Hematopoietic multipotent progenitor cell treated with erythropoietin and hydrocortisone succinate and interleukin-3 and kit ligand, for 17 days (in vitro differentiated cells): ENCODE results near the gene MBNL1.

Source experiments
- DNase-seq: peaks from one replicate; pipeline ENCODE4 v3.0.0-alpha.2; 2015; ENCODE audit warnings: low spot score

Gene MBNL1

DNA sequence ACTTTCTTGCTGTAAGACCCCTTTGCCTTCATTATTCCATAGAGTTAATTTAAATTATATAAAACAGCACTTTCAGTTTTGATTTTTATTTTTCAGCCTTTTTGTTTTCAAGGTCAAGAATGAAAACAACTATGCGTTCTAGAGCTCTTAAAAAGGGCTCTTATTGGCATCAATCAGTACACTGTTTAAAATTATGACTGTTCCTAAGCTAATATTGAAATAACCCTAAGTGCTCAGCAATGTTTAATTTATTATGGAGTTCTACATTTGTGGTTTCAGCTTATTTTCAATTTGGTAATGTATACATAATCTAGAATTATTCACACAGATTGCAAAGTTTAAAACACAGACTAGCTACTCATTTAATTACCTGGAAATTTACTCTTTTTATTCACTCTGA is 179.4 kb downstream of the MBNL1 start:
- no peak for DNase-seq

DNA sequence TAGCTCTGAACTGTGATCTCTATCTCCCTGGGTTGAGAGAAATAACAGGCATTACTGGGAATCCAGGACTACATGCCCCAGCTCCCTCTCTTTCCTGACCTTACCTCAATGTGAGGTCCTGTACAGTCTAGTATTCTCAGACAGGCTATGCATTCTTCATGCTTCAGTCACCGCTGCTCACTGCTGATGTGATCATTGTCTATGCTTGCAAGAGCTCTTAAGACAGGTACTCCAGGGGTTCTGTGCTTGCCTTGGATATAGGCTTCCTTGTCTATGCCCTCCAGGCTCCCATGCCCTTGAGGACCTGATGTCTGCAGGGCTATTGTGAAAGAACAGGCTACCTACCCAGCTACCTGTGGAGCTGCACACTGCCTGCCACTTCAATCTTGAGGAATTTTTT is 183.6 kb downstream of the MBNL1 start:
- DNase-seq = no peak

GRCh38 chr3:152454076-152454875 is 185.5 kb downstream of the MBNL1 start:
- no peak for DNase-seq

- DNase-seq = no peak
These were observed 187.3 kb downstream of the MBNL1 start for GRCh38 chr3:152455989-152456388.

- DNase-seq = no peak
These were observed 189.0 kb downstream of the MBNL1 start for GRCh38 chr3:152457500-152458375.

- no peak for DNase-seq
These were observed 189.8 kb downstream of the MBNL1 start for GRCh38 chr3:152458376-152459117.

GRCh38 chr3:152459118-152459515 is 190.4 kb downstream of the MBNL1 start:
- DNase-seq = no peak

GRCh38 chr3:152459572-152459971 is 190.8 kb downstream of the MBNL1 start:
- no peak for DNase-seq

GRCh38 chr3:152460936-152461335 is 192.2 kb downstream of the MBNL1 start:
- no peak for DNase-seq

DNA sequence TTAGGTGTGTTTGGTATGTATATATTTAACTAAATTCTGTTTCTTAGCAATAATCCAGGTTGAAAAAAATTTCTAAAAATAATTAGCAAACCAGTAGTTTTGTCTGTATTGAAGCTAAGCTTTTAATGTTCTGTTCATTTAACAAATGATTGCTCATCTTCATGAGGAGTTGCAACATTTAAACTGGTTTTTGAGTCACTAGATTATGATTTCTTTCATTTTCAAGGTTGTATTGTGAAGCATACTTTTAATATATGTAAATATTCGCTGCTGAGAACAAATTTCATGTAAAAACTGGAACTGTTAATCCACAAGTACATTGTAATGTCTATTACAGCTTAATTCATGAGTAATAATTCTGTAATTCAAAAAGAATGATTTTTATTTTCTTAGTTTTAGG is 192.7 kb downstream of the MBNL1 start:
- no peak for DNase-seq

- DNase-seq = peak; percentile 41
These were observed 198.1 kb downstream of the MBNL1 start for GRCh38 chr3:152466784-152467183.

DNA sequence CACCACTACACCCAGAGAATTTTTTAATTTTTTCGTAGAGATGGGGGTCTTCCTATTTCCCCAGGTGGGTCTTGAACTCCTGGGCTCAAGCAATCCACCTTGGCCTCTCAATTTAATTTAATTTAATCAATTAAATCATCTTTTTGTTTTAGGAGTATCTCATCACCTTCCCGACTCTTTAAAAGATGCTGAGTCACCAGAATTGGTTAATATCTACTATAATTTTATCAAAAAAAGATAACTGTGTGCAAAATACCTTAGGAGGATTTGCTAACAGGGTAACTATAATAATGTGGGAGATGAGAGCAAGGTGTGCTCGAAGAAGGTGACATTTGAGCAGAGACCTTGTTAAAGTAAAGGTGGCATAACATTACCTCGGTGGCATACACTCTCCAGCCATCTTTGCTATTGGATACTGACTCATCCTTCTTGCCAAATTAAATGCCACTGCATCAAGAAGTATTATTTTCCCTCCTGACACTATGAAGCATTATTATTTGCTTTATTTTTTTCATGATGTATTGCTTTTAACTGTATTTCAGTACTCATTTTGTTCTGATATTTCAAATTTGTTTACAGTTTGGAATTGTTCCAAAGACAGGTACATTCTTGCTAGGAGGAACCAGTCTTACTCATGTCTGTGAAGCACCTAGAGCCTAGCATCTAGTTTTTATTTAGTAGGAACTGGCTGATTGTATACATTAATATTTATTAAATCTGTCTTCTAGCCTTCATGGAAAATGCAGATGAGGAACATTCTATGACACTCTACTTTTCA is 200.7 kb downstream of the MBNL1 start:
- no peak for DNase-seq

GRCh38 chr3:152470095-152470494 is 201.4 kb downstream of the MBNL1 start:
- no peak for DNase-seq

- no peak for DNase-seq
These were observed 202.2 kb downstream of the MBNL1 start for GRCh38 chr3:152470893-152471292.

DNA sequence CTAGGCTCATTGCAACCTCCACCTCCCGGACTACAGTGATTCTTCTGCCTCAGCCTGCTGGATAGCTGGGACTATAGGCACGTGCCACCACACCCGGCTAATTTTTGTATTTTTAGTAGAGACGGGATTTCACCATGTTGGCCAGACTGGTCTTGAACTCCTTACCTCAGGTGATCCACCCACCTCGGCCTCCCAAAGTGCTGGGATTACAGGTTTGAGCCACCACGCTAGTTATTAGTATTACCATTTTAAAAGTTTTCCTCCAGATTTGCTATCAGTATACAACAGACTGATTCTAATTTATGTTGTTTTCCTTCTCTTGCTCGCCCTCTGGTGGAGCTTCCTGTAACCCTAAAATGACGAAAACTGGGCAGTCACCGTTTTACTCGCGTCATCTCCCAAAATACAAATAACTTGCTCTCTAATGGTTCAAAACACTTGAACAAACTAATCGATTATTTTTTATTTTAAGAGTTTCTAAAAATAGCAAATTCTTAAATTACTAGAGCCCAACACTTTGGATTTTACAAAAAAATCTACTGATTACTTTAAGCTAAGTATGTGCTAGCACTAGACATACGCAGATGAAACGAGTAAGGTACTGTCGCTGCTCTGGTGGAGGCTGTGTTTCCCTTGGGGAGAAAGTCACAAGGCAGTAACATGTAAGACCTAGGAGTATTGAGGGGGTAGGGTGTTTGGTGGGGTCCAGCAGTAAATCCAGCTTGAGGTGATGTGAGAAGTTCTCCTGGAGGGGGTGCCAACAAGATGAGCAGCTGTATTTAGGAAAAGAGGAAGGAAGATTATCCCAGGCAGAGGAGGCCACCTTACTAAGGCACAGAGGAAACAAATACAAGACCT is 203.3 kb downstream of the MBNL1 start:
- DNase-seq = peak; percentile 86

- DNase-seq = no peak
These were observed 203.9 kb downstream of the MBNL1 start for GRCh38 chr3:152472672-152472954.

- DNase-seq = peak; percentile 39
These were observed 205.9 kb downstream of the MBNL1 start for GRCh38 chr3:152474585-152474984.

DNA sequence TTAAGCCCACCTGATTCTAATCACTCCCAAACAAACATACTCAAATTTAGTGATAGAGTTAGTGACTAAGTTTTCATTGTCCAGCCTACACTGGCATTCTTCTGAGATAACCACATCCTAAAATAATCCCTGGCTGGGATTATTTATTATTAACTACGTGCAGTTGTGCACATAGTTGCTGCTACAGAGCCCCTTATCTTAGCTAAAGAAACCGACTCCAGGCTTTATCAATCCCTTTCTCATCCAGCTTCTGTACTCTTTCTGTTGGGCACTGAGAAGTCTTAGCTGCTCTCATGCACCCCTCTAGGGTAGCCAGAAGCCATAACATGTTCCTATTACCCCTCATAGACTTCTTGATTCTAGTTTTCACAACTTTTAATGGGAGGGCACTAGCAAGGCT is 208.7 kb downstream of the MBNL1 start:
- no peak for DNase-seq

DNA sequence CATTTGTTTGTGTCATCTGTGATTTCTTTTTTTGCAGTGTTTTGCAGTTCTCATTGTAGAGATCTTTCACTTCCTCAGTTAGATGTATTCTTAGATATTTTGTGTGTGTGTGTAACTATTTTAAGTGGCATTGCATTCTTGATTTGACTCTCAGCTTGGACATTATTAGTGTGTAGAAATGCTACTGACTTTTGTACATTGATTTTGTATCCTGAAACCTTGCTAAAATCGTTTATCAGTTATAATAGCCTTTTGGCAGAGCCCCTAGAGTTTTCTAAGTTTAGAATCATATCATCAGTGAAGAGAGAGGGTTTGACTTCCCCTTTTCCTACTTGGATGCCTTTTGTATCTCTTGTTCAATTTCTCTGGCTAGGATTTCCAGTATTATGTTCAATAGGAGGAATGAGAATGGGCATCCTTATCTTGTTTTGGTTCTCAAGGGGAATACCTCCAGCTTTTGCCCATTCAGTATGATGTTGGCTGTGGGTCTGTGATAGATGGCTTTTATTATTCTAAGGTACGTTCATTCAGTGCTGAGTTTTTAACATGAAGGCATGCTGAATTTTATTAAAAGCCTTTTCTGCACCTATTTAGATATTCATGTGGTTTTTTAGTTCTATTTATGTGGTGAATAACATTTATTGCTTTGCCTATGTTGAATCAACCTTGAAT is 211.7 kb downstream of the MBNL1 start:
- no peak for DNase-seq

DNA sequence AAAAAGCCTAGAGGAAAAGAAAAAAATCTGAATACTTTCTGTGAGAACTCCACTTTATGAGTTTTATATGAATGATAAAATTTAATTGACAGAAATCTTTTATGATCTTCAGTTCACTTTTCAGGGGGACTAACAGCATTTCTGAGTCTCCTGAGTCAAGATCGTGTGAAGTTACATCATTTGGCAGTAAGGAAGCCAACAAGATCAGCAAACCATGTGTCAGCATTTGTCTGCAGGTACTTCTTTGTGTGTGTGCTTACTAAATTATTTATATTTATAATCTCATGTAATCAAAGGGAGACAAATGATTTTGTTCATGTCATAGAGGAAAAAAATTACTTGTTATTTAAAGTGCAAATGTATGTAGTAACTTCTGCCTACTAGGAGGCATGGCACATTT is 217.6 kb downstream of the MBNL1 start:
- DNase-seq = no peak
